ENCODE results near the gene CRB1. TPM values are rescaled to one million over a fixed set of nuclear protein-coding genes. Genes with fewer than 3 reads are reported as not detected.

The CRB1 gene
- polyA plus RNA-seq, 3 donors: not detected

DNA sequence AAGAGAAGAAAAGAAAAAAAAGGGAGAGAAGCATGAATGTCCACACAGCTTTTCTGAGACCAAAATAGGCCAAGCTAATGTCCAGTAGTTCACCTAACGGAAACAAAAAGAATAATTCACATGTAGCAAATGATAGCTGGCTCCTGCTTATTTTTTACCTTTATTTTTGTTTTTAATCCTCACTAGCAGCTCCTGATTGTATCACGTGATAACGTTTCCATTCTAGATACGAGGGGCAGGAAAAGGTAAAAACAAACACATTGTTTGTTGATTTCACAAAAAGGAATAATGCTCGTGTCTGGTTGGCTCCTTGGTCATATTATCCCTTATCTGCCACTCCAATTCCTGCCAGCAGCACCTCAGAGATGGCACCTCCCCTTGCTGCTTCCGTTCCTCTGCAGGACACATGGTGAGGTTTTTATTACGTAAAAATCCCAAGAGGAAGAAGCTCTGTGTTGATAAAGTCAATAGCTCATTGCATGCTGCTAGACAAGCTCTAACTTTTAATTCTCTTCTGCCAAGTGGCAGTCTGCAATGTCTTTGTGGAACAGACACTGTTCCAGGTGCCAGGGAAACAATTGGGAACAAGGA is 201.7 kb downstream of the CRB1 start:
- TF ChIP-seq, protein P1, sequence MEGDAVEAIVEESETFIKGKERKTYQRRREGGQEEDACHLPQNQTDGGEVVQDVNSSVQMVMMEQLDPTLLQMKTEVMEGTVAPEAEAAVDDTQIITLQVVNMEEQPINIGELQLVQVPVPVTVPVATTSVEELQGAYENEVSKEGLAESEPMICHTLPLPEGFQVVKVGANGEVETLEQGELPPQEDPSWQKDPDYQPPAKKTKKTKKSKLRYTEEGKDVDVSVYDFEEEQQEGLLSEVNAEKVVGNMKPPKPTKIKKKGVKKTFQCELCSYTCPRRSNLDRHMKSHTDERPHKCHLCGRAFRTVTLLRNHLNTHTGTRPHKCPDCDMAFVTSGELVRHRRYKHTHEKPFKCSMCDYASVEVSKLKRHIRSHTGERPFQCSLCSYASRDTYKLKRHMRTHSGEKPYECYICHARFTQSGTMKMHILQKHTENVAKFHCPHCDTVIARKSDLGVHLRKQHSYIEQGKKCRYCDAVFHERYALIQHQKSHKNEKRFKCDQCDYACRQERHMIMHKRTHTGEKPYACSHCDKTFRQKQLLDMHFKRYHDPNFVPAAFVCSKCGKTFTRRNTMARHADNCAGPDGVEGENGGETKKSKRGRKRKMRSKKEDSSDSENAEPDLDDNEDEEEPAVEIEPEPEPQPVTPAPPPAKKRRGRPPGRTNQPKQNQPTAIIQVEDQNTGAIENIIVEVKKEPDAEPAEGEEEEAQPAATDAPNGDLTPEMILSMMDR (IDR thresholded peaks at IDR 0.05): no peak
- no peaks in the 10 kb centered on the region for H3K36me3 Mint-ChIP-seq
- no peak overlapping the region for H3K9ac ChIP-seq (ENCODE audit: insufficient read depth, low read length, poor library complexity, severe bottlenecking)
- no peaks in the 10 kb centered on the region for H3K27me3 ChIP-seq (ENCODE audit: control insufficient read depth in 2 of 2, insufficient read depth in 2 of 2, low read length in 2 of 2)
- H3K27ac Mint-ChIP-seq: no peak overlapping the region
- H2AFZ ChIP-seq (ENCODE audit: insufficient read depth, low read depth, low read length, poor library complexity, severe bottlenecking): peak overlapping the region; percentile 50
- intact Hi-C loops (cut with micrococcal nuclease): no loop called here
- H3K36me3 ChIP-seq (replicated peaks in 1 of 2; ENCODE audit: control insufficient read depth in 1 of 2, insufficient read depth in 2 of 2, low read length in 2 of 2): no peaks in the 10 kb centered on the region
- peak overlapping the region; percentile 37 for H3K4me2 ChIP-seq (replicated peaks; ENCODE audit: extremely low read depth, low read length, poor library complexity, severe bottlenecking)
- peak overlapping the region; percentile 42 to 84 for H3K4me3 Mint-ChIP-seq
- H3K27ac ChIP-seq (ENCODE audit: low read depth in 1 of 2, low read length in 2 of 2): no peak overlapping the region
- H3K4me3 ChIP-seq (replicated peaks in 1 of 3; ENCODE audit: low read depth in 2 of 3, low read length in 3 of 3): peak overlapping the region in 1 of 3 experiments; percentile 23
- H3K9me3 ChIP-seq (replicated peaks in 1 of 2; ENCODE audit: control insufficient read depth in 1 of 2, insufficient read depth in 1 of 2, low read length in 2 of 2): no peaks in the 10 kb centered on the region
- H3K27me3 Mint-ChIP-seq (ENCODE audit: low read depth in 3 of 3): peaks cover 0 to 1% (median 0%) of the 10 kb centered on the region in 3 donors
- no peaks in the 10 kb centered on the region for H3K79me2 ChIP-seq (ENCODE audit: insufficient read depth, low read length)
- H4K20me1 ChIP-seq (ENCODE audit: insufficient read depth, low read length): no peaks in the 10 kb centered on the region
- no CpG with 5 or more reads among the region's 7 CpGs for WGBS (ENCODE audit: insufficient coverage)
- H3K4me1 ChIP-seq (ENCODE audit: control insufficient read depth in 1 of 2, insufficient read depth in 2 of 2, low read length in 2 of 2): peaks cover 0 to 8% of the 10 kb centered on the region in 2 donors
- peaks cover 16% of the 10 kb centered on the region for H3K4me1 Mint-ChIP-seq
- H3K9me3 Mint-ChIP-seq: no peaks in the 10 kb centered on the region
- DNase-seq: no peak

- no peak overlapping the region for H3K27ac ChIP-seq (ENCODE audit: low read depth in 1 of 2, low read length in 2 of 2)
- H3K4me1 ChIP-seq (ENCODE audit: control insufficient read depth in 1 of 2, insufficient read depth in 2 of 2, low read length in 2 of 2): peaks cover 0 to 8% of the 10 kb centered on the region in 2 donors
- no peak overlapping the region for H3K4me3 ChIP-seq (replicated peaks in 1 of 3; ENCODE audit: low read depth in 2 of 3, low read length in 3 of 3)
- no CpG with 5 or more reads among the region's 1 CpG for WGBS (ENCODE audit: insufficient coverage)
- H2AFZ ChIP-seq (ENCODE audit: insufficient read depth, low read depth, low read length, poor library complexity, severe bottlenecking): peak overlapping the region; percentile 50
- Mint-ChIP-seq H3K27me3 (ENCODE audit: low read depth in 3 of 3) (peaks cover 0 to 2% (median 1%) of the 10 kb centered on the region in 3 donors), H3K27ac (no peak overlapping the region), H3K36me3 (no peaks in the 10 kb centered on the region), H3K4me3 (no peak overlapping the region), H3K4me1 (peaks cover 16% of the 10 kb centered on the region), H3K9me3 (no peaks in the 10 kb centered on the region)
- TF ChIP-seq, protein P1 (IDR thresholded peaks at IDR 0.05): no peak
- intact Hi-C loops (cut with micrococcal nuclease): no loop called here
- H3K4me2 ChIP-seq (replicated peaks; ENCODE audit: extremely low read depth, low read length, poor library complexity, severe bottlenecking): no peak overlapping the region
- no peak for DNase-seq
- H3K36me3 ChIP-seq (replicated peaks in 1 of 2; ENCODE audit: control insufficient read depth in 1 of 2, insufficient read depth in 2 of 2, low read length in 2 of 2): no peaks in the 10 kb centered on the region
- no peaks in the 10 kb centered on the region for H3K9me3 ChIP-seq (replicated peaks in 1 of 2; ENCODE audit: control insufficient read depth in 1 of 2, insufficient read depth in 1 of 2, low read length in 2 of 2)
- H3K79me2 ChIP-seq (ENCODE audit: insufficient read depth, low read length): no peaks in the 10 kb centered on the region
- no peak overlapping the region for H3K9ac ChIP-seq (ENCODE audit: insufficient read depth, low read length, poor library complexity, severe bottlenecking)
- H3K27me3 ChIP-seq (ENCODE audit: control insufficient read depth in 2 of 2, insufficient read depth in 2 of 2, low read length in 2 of 2): no peaks in the 10 kb centered on the region
- H4K20me1 ChIP-seq (ENCODE audit: insufficient read depth, low read length): no peaks in the 10 kb centered on the region
Observed at GRCh38 chr1:197470330-197470729, 202.3 kb downstream of the CRB1 start.

All from CD14-positive monocyte (primary cell).